CD4-positive, alpha-beta T cell treated with Interleukin-2 at 100 ng/mL for 4 hours (primary cell): ENCODE data around the gene IL34.
"Not testable (repeated sequence)": the region's sequence is repeated elsewhere in the genome, so short reads cannot be mapped to it uniquely, and the experiment has no call there.

Experiments
- DNase-seq: peaks from one replicate; pipeline ENCODE4 v3.0.0-alpha.2; 2020; ENCODE audit warnings: low spot score

Gene IL34

DNA sequence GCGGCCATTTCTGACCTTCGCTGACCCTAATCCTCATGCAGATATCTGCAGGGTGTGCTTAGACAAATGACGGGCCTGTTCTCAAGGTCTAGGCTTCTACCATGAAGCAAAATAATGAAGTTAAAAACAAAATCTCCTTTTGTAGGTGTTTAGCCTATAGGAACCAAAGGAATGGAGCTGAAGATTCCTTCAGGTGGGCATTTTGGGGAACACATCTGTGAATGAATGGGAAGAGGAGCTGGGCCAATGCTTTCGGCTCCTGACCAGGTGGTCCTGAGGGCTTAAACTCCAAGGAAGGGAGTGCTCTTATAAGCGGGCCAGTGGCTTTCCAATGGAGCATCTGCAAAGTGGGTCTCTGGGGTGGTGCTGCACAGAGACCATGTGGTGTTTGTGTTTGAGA lies 14.1 kb upstream of the IL34 start:
- DNase-seq: no peak

DNA sequence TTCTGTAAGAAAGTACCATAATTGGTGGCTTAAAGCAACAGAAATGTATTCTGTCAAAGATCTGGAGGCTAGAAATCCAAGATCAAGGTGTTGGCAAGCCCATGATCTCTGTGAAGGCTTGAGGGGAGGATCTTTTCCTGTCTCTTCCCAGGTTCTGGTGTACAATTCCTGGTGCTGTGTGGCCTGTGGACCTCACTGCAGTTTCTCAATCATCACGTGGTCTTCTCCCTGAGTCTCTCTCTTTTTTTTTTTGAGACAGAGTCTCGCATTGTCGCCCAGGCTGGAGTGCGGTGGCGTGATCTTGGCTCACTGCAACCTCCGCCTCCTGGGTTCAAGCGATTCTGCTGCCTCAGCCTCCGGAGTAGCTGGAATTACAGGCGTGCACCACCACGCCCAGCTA lies 12.7 kb upstream of the IL34 start:
- DNase-seq: not testable (repeated sequence)

- DNase-seq: no peak
These were observed 11.5 kb upstream of the IL34 start for GRCh38 chr16:70634861-70635260.

DNA sequence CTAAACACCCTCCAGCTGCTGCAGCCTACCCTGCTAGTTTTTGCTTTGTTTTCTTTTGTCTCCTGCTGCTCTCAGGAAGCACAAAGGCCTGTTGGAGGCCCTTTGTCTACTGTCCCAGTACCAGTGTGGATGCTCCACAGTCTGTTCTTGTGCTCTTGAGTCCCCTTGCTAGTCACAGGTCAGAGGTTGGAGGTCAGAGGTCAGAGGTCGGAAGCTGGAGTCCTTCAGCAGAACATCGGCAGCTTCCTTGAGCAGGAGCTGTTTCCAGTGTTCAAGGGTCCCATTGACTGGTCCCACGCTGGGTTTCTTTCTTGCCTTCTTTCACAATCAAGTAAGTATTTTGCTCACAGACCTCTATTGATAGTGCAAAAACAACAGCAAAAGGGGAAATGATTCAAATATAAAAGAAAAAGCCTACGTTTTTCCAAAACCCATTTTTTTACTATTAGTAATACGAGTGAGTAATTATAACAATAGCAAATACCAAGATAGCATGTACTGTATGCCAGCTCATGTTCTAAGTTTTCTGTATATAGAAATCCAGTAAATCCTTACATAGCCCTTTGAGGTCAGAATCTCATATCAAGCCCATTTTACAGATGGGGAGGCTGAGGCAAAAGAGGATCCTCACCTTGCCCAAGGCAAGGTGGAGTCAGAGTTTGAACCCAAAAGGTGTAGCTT lies 10.9 kb upstream of the IL34 start:
- DNase-seq: no peak

DNA sequence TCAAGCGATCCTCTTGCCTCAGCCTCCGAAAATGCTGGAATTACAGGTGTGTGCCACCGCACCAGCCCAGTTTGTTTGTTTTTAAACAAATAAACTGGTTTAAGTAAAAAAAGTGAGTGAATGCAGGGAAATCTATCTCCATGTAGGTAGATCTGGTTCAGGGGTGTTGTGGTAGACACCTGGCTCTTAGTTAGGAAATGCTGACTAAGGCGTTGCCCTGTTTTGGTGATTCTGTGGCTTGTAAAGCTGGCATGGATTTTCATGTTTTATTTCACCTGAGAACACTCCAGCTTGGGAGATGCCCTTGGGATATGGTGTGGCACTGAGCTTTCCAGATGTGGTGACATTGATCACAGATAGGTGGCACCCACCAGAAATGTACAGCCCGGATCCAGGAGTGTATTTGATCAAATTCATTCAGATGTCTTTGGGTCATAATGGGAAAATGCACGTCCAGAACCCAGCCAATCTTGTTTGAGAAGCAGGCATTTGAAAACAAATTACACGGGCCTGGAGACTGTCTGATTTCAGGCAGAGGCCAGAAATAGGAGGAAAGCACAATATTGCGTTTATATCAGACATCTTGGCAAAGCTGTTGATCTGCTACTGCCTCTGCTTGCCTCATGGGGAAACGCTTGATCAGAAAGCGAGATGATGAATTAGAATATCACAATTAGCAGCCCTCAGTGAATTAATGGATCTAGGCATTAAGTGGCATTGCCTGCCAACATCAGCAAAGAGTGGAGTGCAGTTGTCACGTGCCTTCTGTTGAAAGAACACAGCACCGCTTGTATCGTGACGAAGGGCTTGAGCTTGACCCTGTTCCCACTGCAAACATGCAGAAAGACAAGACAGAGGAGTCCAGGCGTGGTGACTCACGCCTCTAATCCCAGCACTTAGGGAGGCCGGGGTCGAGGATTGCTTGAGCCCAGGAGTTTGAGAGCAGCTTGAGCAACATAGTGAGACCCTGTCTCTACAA lies 7.3 kb upstream of the IL34 start:
- DNase-seq: no peak

GRCh38 chr16:70642633-70643032 lies 3.7 kb upstream of the IL34 start:
- no peak for DNase-seq

DNA sequence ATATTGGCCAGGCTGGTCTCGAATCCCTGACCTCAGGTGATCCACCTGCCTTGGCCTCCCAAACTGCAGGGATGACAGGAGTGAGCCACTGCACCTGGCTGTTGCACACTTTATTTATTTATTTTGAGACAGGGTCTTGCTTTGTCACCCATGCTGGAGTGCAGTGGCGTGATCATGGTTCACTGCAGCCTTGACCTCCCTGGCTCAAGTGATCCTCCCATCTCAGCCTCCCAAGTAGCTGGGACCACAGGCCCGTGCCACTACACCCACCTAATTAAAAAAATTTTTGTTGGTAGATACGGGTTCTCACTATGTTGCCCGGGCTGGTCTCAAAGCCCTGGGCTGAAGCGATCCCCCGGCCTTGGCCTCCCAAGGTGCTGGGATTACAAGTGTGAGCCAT lies 3.1 kb upstream of the IL34 start:
- DNase-seq: not testable (repeated sequence)

- DNase-seq: no peak
These were observed 1.4 kb upstream of the IL34 start for GRCh38 chr16:70644763-70645597.

DNA sequence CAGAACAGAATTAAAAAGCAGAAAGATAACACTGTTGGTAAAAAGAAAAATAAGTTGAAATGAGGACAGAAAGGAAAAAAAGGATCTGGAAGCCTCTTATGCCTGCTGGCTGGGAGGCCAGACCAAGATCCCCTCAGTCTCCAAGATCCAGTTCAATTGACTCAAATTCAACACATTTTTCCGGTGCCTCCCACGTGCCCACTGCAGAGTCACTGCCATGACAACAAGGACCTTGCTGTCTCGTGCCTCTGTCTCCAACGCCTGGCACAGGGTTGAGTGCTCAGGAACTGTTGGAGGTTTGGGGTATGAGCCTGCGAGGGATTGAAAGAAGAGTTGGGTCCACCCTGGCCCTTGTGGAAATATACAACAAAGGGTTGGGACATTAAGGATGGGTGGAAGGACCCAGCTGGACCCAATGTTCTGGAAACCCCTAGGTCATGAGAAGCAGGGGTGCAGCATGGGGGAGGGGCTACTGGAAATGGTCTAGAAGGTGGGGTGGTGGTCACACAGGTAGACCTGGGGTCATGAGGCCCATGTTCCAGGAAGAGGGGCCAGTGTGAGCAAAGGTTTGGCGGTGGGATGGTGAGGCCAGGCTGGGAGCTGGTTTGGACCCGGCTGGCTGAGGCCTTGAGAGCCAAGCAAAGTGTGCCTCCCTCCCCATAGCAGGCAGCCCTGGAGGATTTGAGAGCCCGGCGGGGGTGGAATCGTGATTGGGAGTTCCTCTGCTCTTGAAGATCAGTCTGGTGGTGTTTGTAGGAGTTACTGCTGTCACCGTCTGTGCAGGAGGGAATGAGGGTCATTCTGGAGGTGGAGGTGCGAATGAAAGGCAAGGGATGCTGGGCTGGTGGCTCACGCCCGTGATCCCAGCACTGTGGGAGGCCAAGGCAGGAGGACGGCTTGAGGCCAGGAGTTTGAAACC lies 1.3 kb downstream of the IL34 start:
- DNase-seq: no peak

DNA sequence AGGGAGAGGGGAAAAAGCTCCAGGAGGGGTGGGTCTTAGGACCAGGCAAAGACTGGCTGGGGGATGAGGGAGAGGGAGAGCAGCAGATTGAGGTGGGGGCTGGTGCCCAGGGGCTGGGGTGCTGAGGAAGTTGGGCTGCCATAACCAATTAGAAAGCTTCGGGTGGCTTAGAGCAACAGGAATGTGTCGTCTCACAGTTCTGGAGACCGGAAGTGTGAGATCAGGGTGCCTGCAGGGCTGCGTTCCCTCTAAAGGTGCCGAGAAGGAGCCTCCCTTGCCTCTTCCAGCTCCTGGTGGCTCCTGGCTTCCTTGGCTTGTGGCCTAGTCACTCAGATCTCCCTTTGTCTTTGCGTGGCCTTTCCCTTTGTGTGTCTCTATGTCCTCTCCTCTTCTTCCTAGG lies 2.2 kb downstream of the IL34 start:
- no peak for DNase-seq

DNA sequence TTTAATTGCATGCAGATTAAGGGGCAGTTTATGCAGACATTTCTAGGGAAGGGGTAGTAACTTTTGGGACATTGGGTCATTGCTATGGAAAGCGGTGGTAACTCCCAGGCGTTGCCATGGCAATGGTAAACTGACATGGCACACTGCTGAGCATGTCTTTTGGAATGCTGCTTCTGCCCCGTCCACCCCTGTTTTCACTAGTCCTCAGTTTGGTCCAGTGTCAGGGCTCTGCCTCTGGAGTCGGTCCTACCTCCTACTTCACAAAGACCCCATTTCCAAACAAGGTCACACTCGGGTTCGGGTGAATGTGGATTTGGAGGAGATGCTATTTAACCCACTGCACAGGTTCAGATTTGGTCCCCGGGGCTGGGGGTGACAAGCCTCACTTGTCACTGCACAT lies 2.9 kb downstream of the IL34 start:
- no peak for DNase-seq

DNA sequence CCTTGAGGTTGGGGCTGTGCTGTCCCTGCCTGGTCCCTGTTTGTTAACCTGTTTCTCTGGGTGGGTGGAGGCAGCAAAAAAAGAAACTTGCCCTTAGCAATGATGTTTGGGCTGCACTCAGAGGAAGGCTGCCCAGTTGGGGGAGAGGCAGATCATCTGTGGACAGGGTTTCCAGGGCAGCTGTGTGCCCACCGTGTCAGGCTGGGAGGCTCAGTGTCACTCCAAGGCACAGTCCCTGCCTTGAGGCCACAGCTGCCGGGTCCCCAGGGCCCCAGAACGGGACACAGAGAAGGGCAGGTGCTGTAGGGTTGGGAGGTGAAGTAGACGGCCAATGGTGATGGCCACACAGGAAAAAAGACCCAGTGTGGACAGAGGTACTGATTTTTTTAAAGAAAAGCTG lies 3.9 kb downstream of the IL34 start:
- no peak for DNase-seq

GRCh38 chr16:70651524-70651923 lies 5.2 kb downstream of the IL34 start:
- DNase-seq: no peak

DNA sequence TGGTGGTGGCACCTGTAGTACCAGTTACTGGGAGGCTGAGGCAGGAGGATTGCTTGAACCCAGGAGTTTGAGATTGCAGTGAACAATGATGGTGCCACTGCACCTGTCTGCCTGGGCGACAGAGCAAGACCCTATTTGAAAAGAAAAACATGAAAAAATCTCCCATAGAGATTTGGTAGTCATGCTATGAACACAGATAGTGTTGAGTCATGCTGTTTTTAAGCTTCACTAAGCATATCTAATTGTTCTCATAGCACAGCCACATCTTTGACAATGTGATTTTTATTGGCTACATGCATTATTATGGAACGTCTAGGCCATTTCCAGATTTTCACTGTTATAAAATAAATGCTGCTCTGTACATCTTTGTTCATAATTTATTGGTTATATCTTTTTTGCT lies 6.0 kb downstream of the IL34 start:
- no peak for DNase-seq

DNA sequence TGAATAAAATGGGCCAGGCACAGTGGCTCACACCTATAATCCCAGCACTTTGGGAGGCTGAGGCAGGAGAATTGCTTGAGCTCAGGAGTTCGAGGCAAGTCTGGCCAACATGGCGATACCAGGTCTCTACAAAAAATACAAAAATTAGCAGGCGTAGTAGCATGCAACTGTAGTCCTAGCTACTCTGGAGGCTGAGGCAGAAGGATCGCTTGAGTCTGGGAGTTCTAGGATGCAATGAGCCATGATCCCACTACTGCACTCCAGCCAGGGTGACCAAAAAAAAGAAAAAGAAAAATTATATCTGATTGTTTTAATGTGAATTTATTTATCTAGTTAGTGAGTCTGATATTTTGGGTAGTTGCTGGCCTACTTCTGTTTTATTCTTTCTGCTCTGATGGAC lies 7.0 kb downstream of the IL34 start:
- DNase-seq: no peak

- peak; percentile 81 for DNase-seq
These were observed 7.7 kb downstream of the IL34 start for GRCh38 chr16:70653809-70654771.

DNA sequence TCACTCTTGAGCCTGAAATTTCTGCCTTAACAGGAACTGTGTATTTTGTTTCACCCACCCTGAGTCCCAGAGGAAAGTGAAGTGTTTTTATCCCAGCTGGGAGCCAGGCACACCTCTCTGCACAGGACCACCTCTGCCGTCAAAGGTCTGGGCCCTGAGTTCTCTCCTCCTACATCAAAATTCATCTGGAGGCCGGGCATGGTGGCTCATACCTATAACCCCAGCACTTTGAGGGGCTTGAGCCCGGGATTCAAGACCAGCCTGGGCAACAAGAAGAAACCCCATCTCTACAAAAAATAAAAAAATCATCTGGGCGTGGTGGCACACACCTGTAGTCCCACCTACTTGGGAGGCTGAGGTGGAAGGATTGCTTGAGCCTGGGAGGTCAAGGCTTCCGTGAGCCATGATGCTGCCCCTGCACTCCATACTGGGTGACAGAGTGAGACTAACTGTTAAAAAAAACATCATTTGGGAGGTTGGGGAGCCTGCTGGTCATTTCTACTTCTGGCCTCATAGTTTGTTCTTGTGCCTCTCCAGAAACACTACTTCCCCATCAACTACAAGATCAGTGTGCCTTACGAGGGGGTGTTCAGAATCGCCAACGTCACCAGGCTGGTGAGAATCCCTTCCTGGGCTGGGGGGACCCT lies 9.8 kb downstream of the IL34 start:
- no peak for DNase-seq

DNA sequence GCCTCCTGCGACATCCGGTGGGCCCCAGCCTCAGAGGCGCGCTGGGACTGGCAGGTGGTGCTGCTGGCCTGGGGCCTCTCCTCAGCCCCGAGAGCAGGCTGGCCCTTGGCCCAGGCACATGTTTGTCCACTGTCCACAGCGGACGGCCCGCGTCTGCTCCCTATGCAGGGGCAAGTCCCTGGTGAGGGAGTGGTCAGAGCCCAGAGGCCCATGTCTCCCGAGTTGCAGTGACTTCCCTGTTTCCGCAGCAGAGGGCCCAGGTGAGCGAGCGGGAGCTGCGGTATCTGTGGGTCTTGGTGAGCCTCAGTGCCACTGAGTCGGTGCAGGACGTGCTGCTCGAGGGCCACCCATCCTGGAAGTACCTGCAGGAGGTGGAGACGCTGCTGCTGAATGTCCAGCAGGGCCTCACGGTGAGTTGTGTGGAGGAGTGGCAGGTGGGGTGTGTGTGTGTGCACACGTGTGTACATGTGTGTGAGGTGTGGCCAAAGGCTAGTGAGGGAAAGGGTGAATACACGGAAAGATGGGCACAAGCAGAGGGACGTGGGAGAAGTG lies 10.4 kb downstream of the IL34 start:
- DNase-seq: no peak

DNA sequence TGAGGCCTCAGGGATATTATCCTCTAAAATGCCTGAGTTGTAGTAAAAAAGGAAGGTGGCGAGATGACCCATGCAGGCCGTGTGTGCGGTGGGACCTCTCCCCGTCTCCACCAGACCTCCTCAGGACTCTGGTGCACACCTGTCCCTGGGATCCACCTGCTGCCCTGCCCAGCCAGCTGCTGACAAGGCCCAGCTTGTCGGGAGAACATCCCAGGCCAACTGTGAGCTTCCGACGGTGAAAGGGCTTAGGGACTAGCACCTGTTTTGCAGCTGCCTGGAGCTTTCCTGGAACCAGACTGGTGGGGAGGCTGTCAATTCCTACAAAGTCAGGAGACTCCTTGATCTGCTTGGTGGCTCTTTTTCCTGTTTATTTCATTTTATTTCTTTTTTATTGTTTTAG lies 11.6 kb downstream of the IL34 start:
- DNase-seq: no peak
